GM12878 (cell line): ENCODE measurements around the gene UBAC2.

ENCODE experiments used
- EZH2 ChIP-seq: IDR thresholded peaks from 2 replicates; pipeline ENCODE4 v1.6.1; 2012; ENCODE audit warnings: low read depth, mild to moderate bottlenecking, control low read depth, inconsistent platforms, low read length, borderline replicate concordance; ENCODE audit not compliant: control insufficient read depth
- POLR2AphosphoS5 ChIP-seq: IDR thresholded peaks from 2 replicates; pipeline ENCODE4 v1.6.1; 2011; ENCODE audit warnings: mild to moderate bottlenecking, low read length, inconsistent platforms
- RCOR1 ChIP-seq: conservative IDR thresholded peaks from 2 replicates; pipeline ENCODE4 v1.6.1; 2012; ENCODE audit warnings: low read depth, low read length, improper control_type of control experiment
- ZNF384 ChIP-seq: IDR thresholded peaks from 2 replicates; pipeline ENCODE4 v1.6.1; 2012; ENCODE audit warnings: low read depth, mild to moderate bottlenecking, low read length, improper control_type of control experiment, borderline replicate concordance
- TF ChIP-seq, protein P1 (sequence below), 3 experiments: IDR thresholded peaks in 2 of 3; conservative IDR thresholded peaks in 1 of 3; 2 replicates each; pipeline ENCODE4 v1.5.1; 2011; ENCODE audit warnings: low read depth in 3 of 3, low read length in 3 of 3, mild to moderate bottlenecking in 3 of 3, control low read depth in 2 of 3, moderate library complexity in 2 of 3, inconsistent platforms in 1 of 3, mixed read lengths in 1 of 3; ENCODE audit not compliant: control insufficient read depth in 2 of 3, insufficient read depth in 1 of 3; ENCODE audit errors: extremely low read depth in 1 of 3

DNA sequence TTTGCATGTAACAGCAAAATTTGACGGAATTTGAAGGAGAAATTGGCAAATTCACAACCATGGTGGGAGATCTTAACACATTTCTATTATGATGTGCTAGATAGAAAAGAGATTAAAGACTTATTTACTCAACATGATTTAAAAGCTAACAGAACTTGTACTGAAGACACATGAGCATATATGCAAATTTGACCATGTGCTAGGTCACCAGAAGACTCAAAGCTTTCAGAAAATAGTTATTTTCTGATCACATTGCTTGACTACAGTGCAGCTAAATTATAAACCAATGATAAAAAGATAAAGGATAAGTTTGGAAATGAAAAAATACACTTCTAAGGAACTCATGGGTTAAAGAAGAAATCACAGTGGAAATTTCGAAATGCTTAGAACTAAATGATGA is 97.4 kb downstream of the UBAC2 start:
- TF ChIP-seq ZNF384: no peak
- no peak for TF ChIP-seq POLR2AphosphoS5
- TF ChIP-seq EZH2: no peak
- TF ChIP-seq, protein P1, sequence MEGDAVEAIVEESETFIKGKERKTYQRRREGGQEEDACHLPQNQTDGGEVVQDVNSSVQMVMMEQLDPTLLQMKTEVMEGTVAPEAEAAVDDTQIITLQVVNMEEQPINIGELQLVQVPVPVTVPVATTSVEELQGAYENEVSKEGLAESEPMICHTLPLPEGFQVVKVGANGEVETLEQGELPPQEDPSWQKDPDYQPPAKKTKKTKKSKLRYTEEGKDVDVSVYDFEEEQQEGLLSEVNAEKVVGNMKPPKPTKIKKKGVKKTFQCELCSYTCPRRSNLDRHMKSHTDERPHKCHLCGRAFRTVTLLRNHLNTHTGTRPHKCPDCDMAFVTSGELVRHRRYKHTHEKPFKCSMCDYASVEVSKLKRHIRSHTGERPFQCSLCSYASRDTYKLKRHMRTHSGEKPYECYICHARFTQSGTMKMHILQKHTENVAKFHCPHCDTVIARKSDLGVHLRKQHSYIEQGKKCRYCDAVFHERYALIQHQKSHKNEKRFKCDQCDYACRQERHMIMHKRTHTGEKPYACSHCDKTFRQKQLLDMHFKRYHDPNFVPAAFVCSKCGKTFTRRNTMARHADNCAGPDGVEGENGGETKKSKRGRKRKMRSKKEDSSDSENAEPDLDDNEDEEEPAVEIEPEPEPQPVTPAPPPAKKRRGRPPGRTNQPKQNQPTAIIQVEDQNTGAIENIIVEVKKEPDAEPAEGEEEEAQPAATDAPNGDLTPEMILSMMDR (IDR thresholded peaks at IDR 0.05 in 2 of 3, conservative IDR thresholded peaks at IDR 0.05 in 1 of 3; ENCODE audit: control insufficient read depth in 2 of 3, extremely low read depth in 1 of 3, insufficient read depth in 1 of 3, low read depth in 3 of 3, low read length in 3 of 3): no peak
- TF ChIP-seq RCOR1: no peak
